Measurements from ENCODE around the gene ZNF609.

ZNF609 gene

DNA sequence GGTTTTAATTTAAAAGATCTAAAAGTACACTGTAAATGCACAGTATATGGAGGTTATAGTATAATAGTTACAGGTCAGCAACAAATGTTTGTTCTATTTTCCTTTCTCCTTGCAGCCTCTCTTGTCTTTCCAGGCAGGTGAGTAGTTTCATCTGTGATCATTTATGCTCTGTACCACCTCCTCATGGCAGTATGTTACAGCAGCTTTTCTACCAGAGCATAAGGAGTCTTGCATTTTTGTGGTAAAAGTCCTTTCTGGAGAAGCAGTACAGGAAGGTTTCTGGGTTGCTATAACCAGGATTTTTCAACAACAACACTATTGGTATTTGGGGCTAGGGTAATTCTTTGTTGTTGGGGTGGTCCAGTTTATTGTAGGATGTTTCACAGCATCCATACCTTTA is 59.5 kb downstream of the ZNF609 start:
- Histone ChIP-seq H3K27me3 (ENCODE audit: control insufficient read depth in 1 of 2, insufficient read depth in 2 of 2, low read length in 2 of 2) (no peaks in the 10 kb centered on the region), H3K27ac (ENCODE audit: low read depth, low read length) (no peak overlapping the region), H3K36me3 (ENCODE audit: control insufficient read depth in 1 of 2, insufficient read depth in 2 of 2, low read length in 2 of 2) (no peaks in the 10 kb centered on the region), H3K4me3 (ENCODE audit: low read depth in 1 of 2, low read length in 2 of 2) (no peak overlapping the region), H3K4me1 (ENCODE audit: control insufficient read depth in 1 of 2, insufficient read depth in 2 of 2, low read length in 2 of 2) (peaks cover 15 to 36% of the 10 kb centered on the region in 2 donors), H3K9me3 (ENCODE audit: control insufficient read depth in 1 of 2, low read length in 2 of 2) (no peaks in the 10 kb centered on the region), H3K9ac (ENCODE audit: low read depth in 1 of 2, low read length in 2 of 2) (no peak overlapping the region)

DNA sequence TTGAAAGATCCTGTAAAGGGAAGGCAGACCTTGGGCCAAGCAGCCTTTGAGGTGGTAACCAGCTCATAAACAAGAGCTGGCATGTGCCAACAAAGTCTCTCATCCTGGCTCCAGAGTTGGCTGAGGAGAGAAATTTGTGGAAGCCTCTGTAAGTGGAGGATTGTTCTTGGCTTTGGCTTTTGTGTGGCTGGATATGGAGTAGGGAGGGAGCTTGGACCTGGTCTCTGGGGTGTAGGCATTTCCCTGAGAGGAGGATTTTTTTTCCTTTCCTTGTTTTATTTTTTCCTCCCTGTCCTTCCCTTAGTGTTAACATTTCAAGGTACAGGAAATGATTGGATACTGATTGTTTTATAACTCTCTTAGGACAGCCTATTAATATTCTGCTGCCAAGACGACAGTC is 60.8 kb downstream of the ZNF609 start:
- no peaks in the 10 kb centered on the region for H3K27me3 ChIP-seq (ENCODE audit: control insufficient read depth in 1 of 2, insufficient read depth in 2 of 2, low read length in 2 of 2)
- no peak overlapping the region for H3K9ac ChIP-seq (ENCODE audit: low read depth in 1 of 2, low read length in 2 of 2)
- peak overlapping the region in 1 of 2 donors; percentile 13 for H3K4me3 ChIP-seq (ENCODE audit: low read depth in 1 of 2, low read length in 2 of 2)
- H3K36me3 ChIP-seq (ENCODE audit: control insufficient read depth in 1 of 2, insufficient read depth in 2 of 2, low read length in 2 of 2), result no peaks in the 10 kb centered on the region
- H3K9me3 ChIP-seq (ENCODE audit: control insufficient read depth in 1 of 2, low read length in 2 of 2), result no peaks in the 10 kb centered on the region
- no peak overlapping the region for H3K27ac ChIP-seq (ENCODE audit: low read depth, low read length)
- H3K4me1 ChIP-seq (ENCODE audit: control insufficient read depth in 1 of 2, insufficient read depth in 2 of 2, low read length in 2 of 2), result peaks cover 15 to 32% of the 10 kb centered on the region in 2 donors

- Histone ChIP-seq H3K27me3 (ENCODE audit: control insufficient read depth in 1 of 2, insufficient read depth in 2 of 2, low read length in 2 of 2) (no peaks in the 10 kb centered on the region), H3K9ac (ENCODE audit: low read depth in 1 of 2, low read length in 2 of 2) (no peak overlapping the region), H3K9me3 (ENCODE audit: control insufficient read depth in 1 of 2, low read length in 2 of 2) (no peaks in the 10 kb centered on the region), H3K4me1 (ENCODE audit: control insufficient read depth in 1 of 2, insufficient read depth in 2 of 2, low read length in 2 of 2) (peaks cover 15 to 32% of the 10 kb centered on the region in 2 donors), H3K27ac (ENCODE audit: low read depth, low read length) (no peak overlapping the region), H3K4me3 (ENCODE audit: low read depth in 1 of 2, low read length in 2 of 2) (peak overlapping the region in 1 of 2 donors; percentile 13), H3K36me3 (ENCODE audit: control insufficient read depth in 1 of 2, insufficient read depth in 2 of 2, low read length in 2 of 2) (no peaks in the 10 kb centered on the region)
Measured at GRCh38 chr15:64521726-64522164, 61.4 kb downstream of the ZNF609 start.

GRCh38 chr15:64522226-64522823 is 61.9 kb downstream of the ZNF609 start:
- Histone ChIP-seq H3K27ac (ENCODE audit: low read depth, low read length) (no peak overlapping the region), H3K27me3 (ENCODE audit: control insufficient read depth in 1 of 2, insufficient read depth in 2 of 2, low read length in 2 of 2) (no peaks in the 10 kb centered on the region), H3K36me3 (ENCODE audit: control insufficient read depth in 1 of 2, insufficient read depth in 2 of 2, low read length in 2 of 2) (peaks cover 0 to under 1% of the 10 kb centered on the region in 2 donors), H3K9me3 (ENCODE audit: control insufficient read depth in 1 of 2, low read length in 2 of 2) (no peaks in the 10 kb centered on the region), H3K4me1 (ENCODE audit: control insufficient read depth in 1 of 2, insufficient read depth in 2 of 2, low read length in 2 of 2) (peaks cover 15 to 32% of the 10 kb centered on the region in 2 donors), H3K9ac (ENCODE audit: low read depth in 1 of 2, low read length in 2 of 2) (no peak overlapping the region), H3K4me3 (ENCODE audit: low read depth in 1 of 2, low read length in 2 of 2) (no peak overlapping the region)

- Histone ChIP-seq H3K4me1 (ENCODE audit: control insufficient read depth in 1 of 2, insufficient read depth in 2 of 2, low read length in 2 of 2) (peaks cover 15 to 32% of the 10 kb centered on the region in 2 donors), H3K27me3 (ENCODE audit: control insufficient read depth in 1 of 2, insufficient read depth in 2 of 2, low read length in 2 of 2) (no peaks in the 10 kb centered on the region), H3K9me3 (ENCODE audit: control insufficient read depth in 1 of 2, low read length in 2 of 2) (no peaks in the 10 kb centered on the region), H3K4me3 (ENCODE audit: low read depth in 1 of 2, low read length in 2 of 2) (no peak overlapping the region), H3K36me3 (ENCODE audit: control insufficient read depth in 1 of 2, insufficient read depth in 2 of 2, low read length in 2 of 2) (peaks cover 0 to 3% of the 10 kb centered on the region in 2 donors), H3K27ac (ENCODE audit: low read depth, low read length) (no peak overlapping the region), H3K9ac (ENCODE audit: low read depth in 1 of 2, low read length in 2 of 2) (no peak overlapping the region)
Measured at GRCh38 chr15:64523240-64523639, 62.9 kb downstream of the ZNF609 start.

DNA sequence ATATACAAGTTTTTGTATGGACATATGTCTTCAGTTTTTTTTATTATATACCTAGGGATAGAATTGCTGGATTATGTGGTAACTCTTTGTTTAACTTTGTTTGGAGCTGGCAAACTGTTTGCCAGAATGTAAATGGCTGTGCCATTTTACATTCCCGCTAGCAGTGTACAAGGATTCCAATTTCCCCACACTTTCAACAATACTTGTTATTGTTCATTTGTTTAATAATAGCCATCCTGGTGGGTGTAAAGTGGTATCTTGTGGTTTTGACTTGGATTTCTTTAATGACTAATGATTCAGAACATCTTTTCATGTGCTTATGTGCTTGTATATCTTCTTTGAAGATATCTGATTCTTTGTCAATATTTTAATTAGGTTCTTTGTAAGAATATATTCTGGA is 64.4 kb downstream of the ZNF609 start:
- Histone ChIP-seq H3K9me3 (ENCODE audit: control insufficient read depth in 1 of 2, low read length in 2 of 2) (no peaks in the 10 kb centered on the region), H3K36me3 (ENCODE audit: control insufficient read depth in 1 of 2, insufficient read depth in 2 of 2, low read length in 2 of 2) (peaks cover 0 to 15% of the 10 kb centered on the region in 2 donors), H3K27ac (ENCODE audit: low read depth, low read length) (no peak overlapping the region), H3K4me3 (ENCODE audit: low read depth in 1 of 2, low read length in 2 of 2) (no peak overlapping the region), H3K4me1 (ENCODE audit: control insufficient read depth in 1 of 2, insufficient read depth in 2 of 2, low read length in 2 of 2) (peaks cover 15 to 30% of the 10 kb centered on the region in 2 donors), H3K9ac (ENCODE audit: low read depth in 1 of 2, low read length in 2 of 2) (no peak overlapping the region), H3K27me3 (ENCODE audit: control insufficient read depth in 1 of 2, insufficient read depth in 2 of 2, low read length in 2 of 2) (no peaks in the 10 kb centered on the region)

DNA sequence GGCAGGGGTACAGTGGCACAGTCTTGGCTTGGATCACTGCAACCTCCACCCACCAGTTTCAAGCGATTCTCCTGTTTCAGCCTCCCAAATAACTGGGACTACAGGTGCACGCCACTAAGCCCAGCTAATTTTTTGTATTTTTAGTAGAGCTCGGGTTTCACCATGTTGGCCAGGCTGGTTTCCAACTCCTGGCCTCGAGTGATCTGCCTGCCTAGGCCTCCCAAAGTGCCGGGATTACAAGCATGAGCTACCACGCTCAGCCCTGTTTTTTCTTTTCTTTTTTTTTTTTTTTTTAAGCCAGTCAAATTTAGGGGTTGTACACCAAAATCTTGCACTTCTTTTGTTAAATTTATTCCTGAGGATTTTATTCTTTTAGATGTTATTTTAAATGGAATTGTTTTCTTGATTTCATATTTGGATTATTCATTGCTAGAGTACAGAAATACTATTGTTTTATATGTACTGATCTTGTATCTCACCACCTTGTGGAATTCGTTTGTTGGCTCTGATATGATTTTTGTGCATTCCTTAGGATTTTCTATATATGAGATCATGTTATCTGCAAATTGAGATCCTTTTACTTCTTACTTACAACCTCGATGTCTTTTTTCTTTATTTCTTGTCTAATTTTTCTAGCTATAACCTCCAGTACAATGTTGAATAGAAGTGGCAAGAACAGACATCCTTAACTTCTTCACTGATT is 65.6 kb downstream of the ZNF609 start:
- Histone ChIP-seq H3K9me3 (ENCODE audit: control insufficient read depth in 1 of 2, low read length in 2 of 2) (no peaks in the 10 kb centered on the region), H3K36me3 (ENCODE audit: control insufficient read depth in 1 of 2, insufficient read depth in 2 of 2, low read length in 2 of 2) (peaks cover 0 to 15% of the 10 kb centered on the region in 2 donors), H3K4me1 (ENCODE audit: control insufficient read depth in 1 of 2, insufficient read depth in 2 of 2, low read length in 2 of 2) (peaks cover 10 to 19% of the 10 kb centered on the region in 2 donors), H3K9ac (ENCODE audit: low read depth in 1 of 2, low read length in 2 of 2) (no peak overlapping the region), H3K27ac (ENCODE audit: low read depth, low read length) (no peak overlapping the region), H3K4me3 (ENCODE audit: low read depth in 1 of 2, low read length in 2 of 2) (no peak overlapping the region), H3K27me3 (ENCODE audit: control insufficient read depth in 1 of 2, insufficient read depth in 2 of 2, low read length in 2 of 2) (no peaks in the 10 kb centered on the region)

- peaks cover 0 to 5% of the 10 kb centered on the region in 2 donors for H3K4me1 ChIP-seq (ENCODE audit: control insufficient read depth in 1 of 2, insufficient read depth in 2 of 2, low read length in 2 of 2)
- H3K9ac ChIP-seq (ENCODE audit: low read depth in 1 of 2, low read length in 2 of 2), result no peak overlapping the region
- H3K36me3 ChIP-seq (ENCODE audit: control insufficient read depth in 1 of 2, insufficient read depth in 2 of 2, low read length in 2 of 2), result peaks cover 0 to 15% of the 10 kb centered on the region in 2 donors
- H3K4me3 ChIP-seq (ENCODE audit: low read depth in 1 of 2, low read length in 2 of 2), result no peak overlapping the region
- H3K27me3 ChIP-seq (ENCODE audit: control insufficient read depth in 1 of 2, insufficient read depth in 2 of 2, low read length in 2 of 2), result no peaks in the 10 kb centered on the region
- H3K9me3 ChIP-seq (ENCODE audit: control insufficient read depth in 1 of 2, low read length in 2 of 2), result no peaks in the 10 kb centered on the region
- H3K27ac ChIP-seq (ENCODE audit: low read depth, low read length), result no peak overlapping the region
Measured at GRCh38 chr15:64527263-64527984, 67.0 kb downstream of the ZNF609 start.

DNA sequence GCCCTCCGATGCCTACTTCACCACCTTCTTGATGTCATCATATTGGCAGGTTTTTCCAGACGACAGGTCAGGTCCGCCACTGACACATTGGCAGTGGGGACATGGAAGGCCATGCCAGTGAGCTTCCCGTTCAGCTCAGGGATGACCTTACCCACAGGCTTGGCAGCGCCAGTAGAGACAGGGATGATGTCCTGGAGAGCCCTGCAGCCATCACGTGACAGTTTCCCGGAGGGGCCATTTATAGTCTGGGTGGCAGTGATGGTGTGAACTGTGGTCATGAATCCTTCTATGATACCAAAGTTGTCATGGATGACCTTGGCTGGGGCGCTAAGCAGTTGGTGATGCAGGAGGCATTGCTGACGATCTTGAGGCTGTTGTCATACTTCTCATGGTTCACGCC is 68.5 kb downstream of the ZNF609 start:
- H3K27ac ChIP-seq (ENCODE audit: low read depth, low read length), result no peak overlapping the region
- no peaks in the 10 kb centered on the region for H3K9me3 ChIP-seq (ENCODE audit: control insufficient read depth in 1 of 2, low read length in 2 of 2)
- no peaks in the 10 kb centered on the region for H3K4me1 ChIP-seq (ENCODE audit: control insufficient read depth in 1 of 2, insufficient read depth in 2 of 2, low read length in 2 of 2)
- no peak overlapping the region for H3K4me3 ChIP-seq (ENCODE audit: low read depth in 1 of 2, low read length in 2 of 2)
- peaks cover 0 to 15% of the 10 kb centered on the region in 2 donors for H3K36me3 ChIP-seq (ENCODE audit: control insufficient read depth in 1 of 2, insufficient read depth in 2 of 2, low read length in 2 of 2)
- no peaks in the 10 kb centered on the region for H3K27me3 ChIP-seq (ENCODE audit: control insufficient read depth in 1 of 2, insufficient read depth in 2 of 2, low read length in 2 of 2)
- H3K9ac ChIP-seq (ENCODE audit: low read depth in 1 of 2, low read length in 2 of 2), result no peak overlapping the region

GRCh38 chr15:64530472-64530871 is 70.1 kb downstream of the ZNF609 start:
- H3K36me3 ChIP-seq (ENCODE audit: control insufficient read depth in 1 of 2, insufficient read depth in 2 of 2, low read length in 2 of 2), result peaks cover 0 to 15% of the 10 kb centered on the region in 2 donors
- no peaks in the 10 kb centered on the region for H3K9me3 ChIP-seq (ENCODE audit: control insufficient read depth in 1 of 2, low read length in 2 of 2)
- H3K27ac ChIP-seq (ENCODE audit: low read depth, low read length), result no peak overlapping the region
- H3K4me3 ChIP-seq (ENCODE audit: low read depth in 1 of 2, low read length in 2 of 2), result no peak overlapping the region
- H3K9ac ChIP-seq (ENCODE audit: low read depth in 1 of 2, low read length in 2 of 2), result no peak overlapping the region
- no peaks in the 10 kb centered on the region for H3K4me1 ChIP-seq (ENCODE audit: control insufficient read depth in 1 of 2, insufficient read depth in 2 of 2, low read length in 2 of 2)
- no peaks in the 10 kb centered on the region for H3K27me3 ChIP-seq (ENCODE audit: control insufficient read depth in 1 of 2, insufficient read depth in 2 of 2, low read length in 2 of 2)

All from duodenal mucosa (tissue), 2 donors.